IPS-15b (cell line): ENCODE measurements around the gene ERICH4.

Experiments used
- H3K27me3 ChIP-seq: one replicate; pipeline ENCODE4 v1.6.1; 2013; ENCODE audit warnings: low read length; ENCODE audit not compliant: control insufficient read depth, insufficient read depth
- H3K36me3 ChIP-seq: one replicate; pipeline ENCODE4 v1.6.1; 2013; ENCODE audit warnings: low read length; ENCODE audit not compliant: control insufficient read depth, insufficient read depth
- H3K4me1 ChIP-seq: one replicate; pipeline ENCODE4 v1.6.1; 2013; ENCODE audit warnings: mild to moderate bottlenecking, low read length; ENCODE audit not compliant: control insufficient read depth, insufficient read depth
- H3K4me3 ChIP-seq: one replicate; pipeline ENCODE4 v1.5.1; 2013; ENCODE audit warnings: low read depth, low read length
- H3K9ac ChIP-seq: one replicate; pipeline ENCODE4 v1.6.1; 2013; ENCODE audit warnings: low read depth, mild to moderate bottlenecking, low read length
- H3K9me3 ChIP-seq: one replicate; pipeline ENCODE4 v1.6.1; 2013; ENCODE audit warnings: mild to moderate bottlenecking, low read length; ENCODE audit not compliant: control insufficient read depth, insufficient read depth

The ERICH4 gene

DNA sequence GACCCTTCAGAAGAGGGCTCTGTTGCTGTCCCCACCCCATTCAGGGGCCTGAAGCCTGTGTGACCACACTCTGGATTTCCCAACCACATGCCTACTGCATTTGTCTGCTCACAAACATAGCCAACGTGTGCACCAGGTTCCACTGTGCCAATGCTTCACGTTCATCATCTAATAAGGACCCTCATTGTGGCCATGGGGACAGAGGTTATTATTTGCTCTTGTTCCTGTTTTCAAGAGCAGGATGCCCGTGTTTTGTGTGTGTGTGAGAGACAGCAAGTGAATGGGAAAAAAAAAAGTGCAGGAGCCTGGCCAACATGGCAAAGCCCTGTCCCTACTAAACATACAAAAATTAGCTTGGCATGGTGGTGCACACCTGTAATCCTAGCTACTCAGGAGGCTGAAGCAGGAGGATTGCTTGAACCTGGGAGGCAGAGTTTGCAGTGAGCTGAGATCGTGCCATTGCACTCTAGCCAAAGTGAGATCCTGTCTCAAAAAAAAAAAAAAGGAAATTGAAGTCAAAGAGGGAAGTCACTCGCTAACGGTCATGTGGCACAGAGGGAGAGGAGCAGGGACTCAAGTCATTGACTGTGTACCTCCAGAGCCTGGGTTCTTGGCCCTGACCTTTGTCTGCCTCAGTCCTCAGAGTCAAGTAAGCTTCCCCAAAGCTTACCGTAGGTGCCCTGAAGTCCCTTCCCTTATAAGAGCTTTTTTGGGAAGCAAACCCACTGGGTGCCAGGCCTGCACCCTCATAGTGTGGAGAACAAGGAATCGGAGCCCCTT, 22.7 kb upstream of the ERICH4 start:
- peaks cover 36% of the 10 kb centered on the region for H3K36me3 ChIP-seq
- H3K9ac ChIP-seq, result no peak overlapping the region

GRCh38 chr19:41421314-41421713, 21.6 kb upstream of the ERICH4 start:
- Histone ChIP-seq H3K9me3 (no peaks in the 10 kb centered on the region), H3K4me1 (no peaks in the 10 kb centered on the region), H3K36me3 (peaks cover 39% of the 10 kb centered on the region), H3K9ac (no peak overlapping the region), H3K4me3 (no peak overlapping the region), H3K27me3 (no peaks in the 10 kb centered on the region)

More for the DNA sequence above, 22.7 kb upstream of the ERICH4 start:
- no peaks in the 10 kb centered on the region for H3K27me3 ChIP-seq
- H3K4me3 ChIP-seq, result no peak overlapping the region
- no peaks in the 10 kb centered on the region for H3K9me3 ChIP-seq
- H3K4me1 ChIP-seq, result no peaks in the 10 kb centered on the region

DNA sequence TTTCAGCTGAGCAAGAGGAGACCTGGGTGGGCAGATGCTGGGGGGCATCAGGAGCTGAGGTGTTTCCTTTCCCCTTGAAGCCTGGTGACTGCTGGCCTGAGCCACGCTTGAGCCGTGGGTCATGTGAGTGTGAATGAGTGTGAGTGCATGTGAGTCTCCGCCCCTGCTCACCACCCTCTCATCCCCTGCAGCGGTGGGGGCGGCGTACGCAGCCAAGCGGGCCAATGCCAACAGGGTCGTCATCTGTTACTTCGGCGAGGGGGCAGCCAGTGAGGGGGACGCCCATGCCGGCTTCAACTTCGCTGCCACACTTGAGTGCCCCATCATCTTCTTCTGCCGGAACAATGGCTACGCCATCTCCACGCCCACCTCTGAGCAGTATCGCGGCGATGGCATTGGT, 21.0 kb upstream of the ERICH4 start:
- Histone ChIP-seq H3K4me3 (no peak overlapping the region), H3K36me3 (peaks cover 39% of the 10 kb centered on the region), H3K4me1 (peaks cover 3% of the 10 kb centered on the region), H3K9ac (no peak overlapping the region), H3K9me3 (no peaks in the 10 kb centered on the region), H3K27me3 (no peaks in the 10 kb centered on the region)

- H3K4me1 ChIP-seq, result peaks cover 3% of the 10 kb centered on the region
- H3K9ac ChIP-seq, result no peak overlapping the region
- no peak overlapping the region for H3K4me3 ChIP-seq
- no peaks in the 10 kb centered on the region for H3K9me3 ChIP-seq
- no peaks in the 10 kb centered on the region for H3K27me3 ChIP-seq
- peaks cover 34% of the 10 kb centered on the region for H3K36me3 ChIP-seq
Observed at GRCh38 chr19:41422456-41422855, 20.5 kb upstream of the ERICH4 start.

GRCh38 chr19:41422955-41423354, 20.0 kb upstream of the ERICH4 start:
- H3K9me3 ChIP-seq, result no peaks in the 10 kb centered on the region
- no peak overlapping the region for H3K9ac ChIP-seq
- peaks cover 3% of the 10 kb centered on the region for H3K4me1 ChIP-seq
- peaks cover 34% of the 10 kb centered on the region for H3K36me3 ChIP-seq
- no peak overlapping the region for H3K4me3 ChIP-seq
- H3K27me3 ChIP-seq, result no peaks in the 10 kb centered on the region

GRCh38 chr19:41424335-41425173, 18.4 kb upstream of the ERICH4 start:
- H3K4me1 ChIP-seq, result peaks cover 3% of the 10 kb centered on the region
- no peak overlapping the region for H3K4me3 ChIP-seq
- H3K27me3 ChIP-seq, result no peaks in the 10 kb centered on the region
- peaks cover 31% of the 10 kb centered on the region for H3K36me3 ChIP-seq
- no peak overlapping the region for H3K9ac ChIP-seq
- H3K9me3 ChIP-seq, result no peaks in the 10 kb centered on the region

DNA sequence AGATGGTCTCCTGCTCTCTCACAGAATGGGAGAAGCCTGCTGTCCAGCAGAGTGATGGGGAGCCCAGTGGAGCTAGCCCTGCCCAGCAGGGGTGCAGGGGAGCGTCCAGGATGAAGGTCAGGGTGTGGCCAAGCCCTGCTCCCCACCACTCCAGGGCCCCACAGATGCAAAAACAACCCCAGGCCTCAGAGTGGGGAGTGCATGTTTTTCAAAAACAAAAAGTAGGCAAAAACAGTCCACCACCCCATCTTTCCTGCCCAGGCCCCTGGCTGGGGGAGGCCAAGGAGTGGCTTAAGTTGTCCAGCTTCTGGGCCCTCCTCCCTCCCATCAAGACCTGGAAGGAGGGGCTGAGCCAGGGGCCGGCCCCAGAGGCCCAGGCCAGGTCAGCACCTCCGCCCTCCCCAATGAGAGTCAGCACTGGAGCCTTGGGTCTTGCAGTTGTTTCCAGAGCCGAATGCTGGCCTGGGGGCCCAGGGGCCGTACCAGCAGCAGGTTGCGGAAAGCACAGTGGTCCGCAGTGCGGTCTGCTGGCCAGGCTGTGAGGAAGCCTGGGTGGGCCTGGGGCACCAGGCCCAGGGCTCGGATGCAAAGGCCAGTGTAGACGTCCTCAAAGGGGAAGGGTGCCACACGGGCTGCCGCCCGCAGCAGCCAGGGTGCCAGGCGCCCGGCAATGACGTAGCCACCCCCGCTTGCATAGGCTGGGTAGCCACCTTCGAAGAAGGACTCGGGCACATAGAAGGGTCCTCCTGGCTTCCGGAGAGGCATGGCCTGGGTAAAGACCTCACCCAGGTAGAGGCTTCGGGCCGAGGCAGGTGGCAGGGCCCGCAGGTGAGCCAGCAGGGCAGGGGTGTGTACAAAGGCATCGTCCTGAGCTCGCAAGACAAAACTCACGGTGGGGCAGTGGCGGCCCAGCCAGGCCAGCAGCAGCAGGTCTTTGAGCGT, 17.5 kb upstream of the ERICH4 start:
- Histone ChIP-seq H3K9me3 (no peaks in the 10 kb centered on the region), H3K4me3 (no peak overlapping the region), H3K27me3 (no peaks in the 10 kb centered on the region), H3K9ac (no peak overlapping the region), H3K36me3 (peaks cover 26% of the 10 kb centered on the region), H3K4me1 (peaks cover 3% of the 10 kb centered on the region)

DNA sequence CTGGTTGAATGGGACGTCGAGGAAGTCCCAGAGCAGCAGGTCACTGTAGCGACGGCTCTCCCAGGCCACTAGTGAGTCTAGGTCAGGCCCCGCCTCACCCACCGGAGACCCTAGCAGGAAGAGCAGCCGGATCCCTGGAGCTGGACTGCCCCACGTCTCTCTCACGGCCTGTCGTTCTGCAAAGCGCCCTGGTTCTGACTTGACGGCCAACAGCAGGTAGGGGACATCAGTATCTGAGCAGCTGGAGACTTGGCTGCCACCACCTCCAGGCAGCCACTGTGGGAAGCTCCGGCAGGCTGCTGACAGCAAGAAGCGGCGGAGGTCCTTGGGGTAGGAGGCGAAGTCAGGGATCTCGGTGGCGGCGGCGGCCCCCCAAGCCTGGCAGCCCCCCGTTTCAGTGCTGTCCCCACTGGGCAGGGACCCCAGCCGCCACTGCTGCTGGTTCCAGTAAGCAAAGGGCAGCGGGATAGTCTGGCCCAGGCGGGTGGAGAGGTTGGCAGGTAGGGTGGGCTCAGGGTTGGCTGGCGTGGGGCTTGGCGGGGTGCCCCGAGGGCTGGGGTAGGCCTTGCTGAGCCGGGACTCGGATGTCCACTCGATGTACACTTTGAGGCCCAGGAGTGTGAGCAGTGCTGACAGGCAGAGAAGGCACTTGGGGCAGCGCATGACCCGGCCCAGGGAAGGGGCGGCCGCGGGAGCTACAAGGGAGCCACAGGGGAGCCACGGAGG, 16.7 kb upstream of the ERICH4 start:
- no peaks in the 10 kb centered on the region for H3K27me3 ChIP-seq
- H3K9ac ChIP-seq, result peak overlapping the region; percentile 77
- H3K4me1 ChIP-seq, result peaks cover 3% of the 10 kb centered on the region
- H3K4me3 ChIP-seq, result peak overlapping the region; percentile 50
- no peaks in the 10 kb centered on the region for H3K9me3 ChIP-seq
- peaks cover 29% of the 10 kb centered on the region for H3K36me3 ChIP-seq

GRCh38 chr19:41426952-41427646, 15.9 kb upstream of the ERICH4 start, which contains the start of gene B3GNT8:
Gene B3GNT8, minus strand, starts transcription at chr19:41427374. Its CDS starts 596 bp downstream, at chr19:41426778.
- Histone ChIP-seq H3K9me3 (no peaks in the 10 kb centered on the region), H3K27me3 (no peaks in the 10 kb centered on the region), H3K9ac (peak within 1 kb of the TSS; percentile 77), H3K4me3 (peak within 1 kb of the TSS; percentile 50), H3K4me1 (peaks cover 3% of the 10 kb centered on the region), H3K36me3 (peaks cover 34% of the 10 kb centered on the region)

- Histone ChIP-seq H3K4me1 (peaks cover 3% of the 10 kb centered on the region), H3K9me3 (no peaks in the 10 kb centered on the region), H3K36me3 (peaks cover 32% of the 10 kb centered on the region), H3K9ac (peak overlapping the region; percentile 29), H3K4me3 (peak overlapping the region; percentile 50), H3K27me3 (no peaks in the 10 kb centered on the region)
Observed at GRCh38 chr19:41427647-41428480, 15.1 kb upstream of the ERICH4 start.
